HepG2 (cell line): ENCODE data around the gene PRKAG3. TPM values are rescaled to one million over a fixed set of nuclear protein-coding genes. Genes with fewer than 3 reads are reported as not detected.

ENCODE experiments used
- ATF1 ChIP-seq: IDR thresholded peaks from 2 replicates; pipeline ENCODE4 v1.6.1; 2016; ENCODE audit warnings: mild to moderate bottlenecking, control low read depth
- EP300 ChIP-seq, 3 experiments: sonication (generic) in 1 of 3; formaldehyde crosslinking in 1 of 3; IDR thresholded peaks; 2 replicates each; pipeline versions ENCODE4 v1.5.1 to v1.6.1; 2011 to 2020; ENCODE audit warnings: low read depth in 2 of 3, low read length in 2 of 3, borderline replicate concordance in 1 of 3, improper control_type of control experiment in 1 of 3, mild to moderate bottlenecking in 1 of 3, missing genetic modification reagents in 1 of 3, moderate library complexity in 1 of 3
- KMT2B ChIP-seq: IDR thresholded peaks from 2 replicates; pipeline ENCODE4 v1.6.1; 2016; ENCODE audit warnings: missing genetic modification reagents, missing compliant biosample characterization
- SRY ChIP-seq: sonication (generic); formaldehyde crosslinking; IDR thresholded peaks from 2 replicates; pipeline ENCODE4 v1.8.0; 2022; ENCODE audit warnings: mild to moderate bottlenecking, missing genetic modification reagents
- SUZ12 ChIP-seq: fragments of 150-350 bp; IDR thresholded peaks from 2 replicates; pipeline ENCODE4 v1.6.1; 2014; ENCODE audit warnings: low read depth, low read length
- ZBTB20 ChIP-seq: sonication (generic); formaldehyde crosslinking; IDR thresholded peaks from 2 replicates; pipeline ENCODE4 v1.8.1; 2023; ENCODE audit warnings: missing genetic modification reagents, low read depth, mild to moderate bottlenecking, borderline replicate concordance
- ZFY ChIP-seq: sonication (generic); formaldehyde crosslinking; IDR thresholded peaks from 2 replicates; pipeline ENCODE4 v1.4.0; 2020; ENCODE audit warnings: missing genetic modification reagents
- ZNF138 ChIP-seq: sonication (generic); formaldehyde crosslinking; IDR thresholded peaks from 2 replicates; pipeline ENCODE4 v1.5.0; 2020; ENCODE audit warnings: mild to moderate bottlenecking, low read depth, missing genetic modification reagents
- ZNF292 ChIP-seq: sonication (generic); formaldehyde crosslinking; IDR thresholded peaks from 2 replicates; pipeline ENCODE4 v1.8.1; 2022; ENCODE audit warnings: mild to moderate bottlenecking, low read depth, missing genetic modification reagents, borderline replicate concordance
- ZNF30 ChIP-seq: sonication (generic); formaldehyde crosslinking; IDR thresholded peaks from 2 replicates; pipeline ENCODE4 v1.5.0; 2020; ENCODE audit warnings: mild to moderate bottlenecking, missing genetic modification reagents
- ZNF468 ChIP-seq: sonication (generic); formaldehyde crosslinking; IDR thresholded peaks from 2 replicates; pipeline ENCODE4 v1.8.0; 2022; ENCODE audit warnings: mild to moderate bottlenecking, moderate library complexity, missing genetic modification reagents
- polyA plus RNA-seq, 8 experiments: library from polyadenylated mRNA; depleted of rRNA in 3 of 8; stranded (reverse) in 7 of 8; unstranded in 1 of 8; fragments of >200 nt; fragmentation: Illumina TruSeq in 4 of 8; extraction: Trizol in 4 of 8; gene quantifications; 2 replicates each; pipeline versions ENCODE4 v1.2.1 to v1.2.3, GENCODE V29; 2011 to 2016; ENCODE audit warnings: low read depth in 4 of 8, missing spikeins in 1 of 8, mixed read lengths in 1 of 8; ENCODE audit not compliant: insufficient read depth in 1 of 8
- total RNA-seq, 5 experiments: library from RNA; depleted of rRNA; stranded (reverse); fragments of >200 nt; fragmentation: Illumina TruSeq; extraction: Trizol; gene quantifications; 2 replicates each; pipeline ENCODE4 v1.2.3, GENCODE V29; 2016; ENCODE audit warnings: low read depth in 1 of 5
- TF ChIP-seq, protein P1 (sequence below): sonication (generic); formaldehyde crosslinking; IDR thresholded peaks from 2 replicates; pipeline ENCODE4 v1.4.0; 2020; ENCODE audit warnings: missing genetic modification reagents
- TF ChIP-seq, protein P2 (sequence below): sonication (generic); IDR thresholded peaks from 2 replicates; pipeline ENCODE4 v1.6.1; 2016; ENCODE audit warnings: low read depth, borderline replicate concordance
- TF ChIP-seq, protein P3 (sequence below): sonication (generic); formaldehyde crosslinking; conservative IDR thresholded peaks from 2 replicates; pipeline ENCODE4 v1.8.1; 2023; ENCODE audit warnings: missing genetic modification reagents
- TF ChIP-seq, protein P4 (sequence below): sonication (generic); formaldehyde crosslinking; IDR thresholded peaks from 2 replicates; pipeline ENCODE4 v1.5.0; 2020; ENCODE audit warnings: missing genetic modification reagents
- TF ChIP-seq, protein P5 (sequence below): sonication (generic); formaldehyde crosslinking; IDR thresholded peaks from 2 replicates; pipeline ENCODE4 v1.5.0; 2020; ENCODE audit warnings: missing genetic modification reagents
- TF ChIP-seq, protein P6 (sequence below): sonication (generic); formaldehyde crosslinking; IDR thresholded peaks from 2 replicates; pipeline ENCODE4 v1.4.0; 2020; ENCODE audit warnings: missing genetic modification reagents, mild to moderate bottlenecking, borderline replicate concordance

The PRKAG3 gene
- total and polyA plus RNA-seq, 2 of the 13 experiments (the other 11 are each of a cell fraction or from before 2014, with no cell fraction given) = not detected

DNA sequence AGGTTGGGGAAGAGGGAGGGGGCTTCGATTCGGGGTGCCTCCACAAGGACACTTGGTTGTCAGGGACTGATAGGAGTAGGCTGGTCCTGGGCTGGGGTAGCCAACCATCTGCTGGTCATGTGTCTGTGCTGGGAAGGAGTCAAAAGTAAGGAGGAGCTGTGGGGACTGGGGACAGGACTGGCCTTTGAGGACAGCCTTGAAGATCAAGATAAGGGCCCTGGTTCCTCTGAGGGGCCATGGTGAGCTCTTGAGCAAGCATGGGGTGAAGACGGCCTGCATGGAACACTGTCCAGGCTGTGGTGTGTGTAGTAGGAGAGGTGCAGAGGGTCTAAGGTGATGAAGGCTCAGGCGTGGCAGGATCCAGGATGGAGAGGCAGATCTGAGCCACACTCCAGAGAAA, 47.9 kb downstream of the PRKAG3 start (continued):
- TF ChIP-seq EP300 (IDR thresholded peaks at IDR 0.05; ENCODE audit: low read depth in 2 of 2, low read length in 2 of 2) = no peak
- TF ChIP-seq EP300 (CRISPR knock-in tag; IDR thresholded peaks at IDR 0.05; ENCODE audit: borderline replicate concordance) = no peak
- TF ChIP-seq, protein P1, sequence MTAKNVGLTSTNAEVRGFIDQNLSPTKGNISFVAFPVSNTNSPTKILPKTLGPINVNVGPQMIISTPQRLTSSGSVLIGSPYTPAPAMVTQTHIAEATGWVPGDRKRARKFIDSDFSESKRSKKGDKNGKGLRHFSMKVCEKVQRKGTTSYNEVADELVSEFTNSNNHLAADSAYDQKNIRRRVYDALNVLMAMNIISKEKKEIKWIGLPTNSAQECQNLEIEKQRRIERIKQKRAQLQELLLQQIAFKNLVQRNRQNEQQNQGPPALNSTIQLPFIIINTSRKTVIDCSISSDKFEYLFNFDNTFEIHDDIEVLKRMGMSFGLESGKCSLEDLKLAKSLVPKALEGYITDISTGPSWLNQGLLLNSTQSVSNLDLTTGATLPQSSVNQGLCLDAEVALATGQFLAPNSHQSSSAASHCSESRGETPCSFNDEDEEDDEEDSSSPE = no peak
- 0 out of 2 replicates have a peak, but pooled peaks have one; percentile 26 for TF ChIP-seq ZFY (CRISPR knock-in tag)
- TF ChIP-seq, protein P2, sequence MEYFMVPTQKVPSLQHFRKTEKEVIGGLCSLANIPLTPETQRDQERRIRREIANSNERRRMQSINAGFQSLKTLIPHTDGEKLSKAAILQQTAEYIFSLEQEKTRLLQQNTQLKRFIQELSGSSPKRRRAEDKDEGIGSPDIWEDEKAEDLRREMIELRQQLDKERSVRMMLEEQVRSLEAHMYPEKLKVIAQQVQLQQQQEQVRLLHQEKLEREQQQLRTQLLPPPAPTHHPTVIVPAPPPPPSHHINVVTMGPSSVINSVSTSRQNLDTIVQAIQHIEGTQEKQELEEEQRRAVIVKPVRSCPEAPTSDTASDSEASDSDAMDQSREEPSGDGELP = no peak
- TF ChIP-seq ZNF138 (CRISPR knock-in tag) = no peak
- TF ChIP-seq, protein P3, sequence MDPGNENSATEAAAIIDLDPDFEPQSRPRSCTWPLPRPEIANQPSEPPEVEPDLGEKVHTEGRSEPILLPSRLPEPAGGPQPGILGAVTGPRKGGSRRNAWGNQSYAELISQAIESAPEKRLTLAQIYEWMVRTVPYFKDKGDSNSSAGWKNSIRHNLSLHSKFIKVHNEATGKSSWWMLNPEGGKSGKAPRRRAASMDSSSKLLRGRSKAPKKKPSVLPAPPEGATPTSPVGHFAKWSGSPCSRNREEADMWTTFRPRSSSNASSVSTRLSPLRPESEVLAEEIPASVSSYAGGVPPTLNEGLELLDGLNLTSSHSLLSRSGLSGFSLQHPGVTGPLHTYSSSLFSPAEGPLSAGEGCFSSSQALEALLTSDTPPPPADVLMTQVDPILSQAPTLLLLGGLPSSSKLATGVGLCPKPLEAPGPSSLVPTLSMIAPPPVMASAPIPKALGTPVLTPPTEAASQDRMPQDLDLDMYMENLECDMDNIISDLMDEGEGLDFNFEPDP (CRISPR knock-in tag) = 0 out of 2 replicates have a peak, but pooled peaks have one; percentile 11
- TF ChIP-seq, protein P4, sequence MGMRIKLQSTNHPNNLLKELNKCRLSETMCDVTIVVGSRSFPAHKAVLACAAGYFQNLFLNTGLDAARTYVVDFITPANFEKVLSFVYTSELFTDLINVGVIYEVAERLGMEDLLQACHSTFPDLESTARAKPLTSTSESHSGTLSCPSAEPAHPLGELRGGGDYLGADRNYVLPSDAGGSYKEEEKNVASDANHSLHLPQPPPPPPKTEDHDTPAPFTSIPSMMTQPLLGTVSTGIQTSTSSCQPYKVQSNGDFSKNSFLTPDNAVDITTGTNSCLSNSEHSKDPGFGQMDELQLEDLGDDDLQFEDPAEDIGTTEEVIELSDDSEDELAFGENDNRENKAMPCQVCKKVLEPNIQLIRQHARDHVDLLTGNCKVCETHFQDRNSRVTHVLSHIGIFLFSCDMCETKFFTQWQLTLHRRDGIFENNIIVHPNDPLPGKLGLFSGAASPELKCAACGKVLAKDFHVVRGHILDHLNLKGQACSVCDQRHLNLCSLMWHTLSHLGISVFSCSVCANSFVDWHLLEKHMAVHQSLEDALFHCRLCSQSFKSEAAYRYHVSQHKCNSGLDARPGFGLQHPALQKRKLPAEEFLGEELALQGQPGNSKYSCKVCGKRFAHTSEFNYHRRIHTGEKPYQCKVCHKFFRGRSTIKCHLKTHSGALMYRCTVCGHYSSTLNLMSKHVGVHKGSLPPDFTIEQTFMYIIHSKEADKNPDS (CRISPR knock-in tag) = no peak
- no peak for TF ChIP-seq ZNF468
- no peak for TF ChIP-seq ZNF292 (CRISPR knock-in tag)
- TF ChIP-seq KMT2B (CRISPR knock-in tag) = no peak
- TF ChIP-seq, protein P5, sequence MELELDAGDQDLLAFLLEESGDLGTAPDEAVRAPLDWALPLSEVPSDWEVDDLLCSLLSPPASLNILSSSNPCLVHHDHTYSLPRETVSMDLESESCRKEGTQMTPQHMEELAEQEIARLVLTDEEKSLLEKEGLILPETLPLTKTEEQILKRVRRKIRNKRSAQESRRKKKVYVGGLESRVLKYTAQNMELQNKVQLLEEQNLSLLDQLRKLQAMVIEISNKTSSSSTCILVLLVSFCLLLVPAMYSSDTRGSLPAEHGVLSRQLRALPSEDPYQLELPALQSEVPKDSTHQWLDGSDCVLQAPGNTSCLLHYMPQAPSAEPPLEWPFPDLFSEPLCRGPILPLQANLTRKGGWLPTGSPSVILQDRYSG (CRISPR knock-in tag) = no peak
- 0 out of 2 replicates have a peak, but pooled peaks have one; percentile 35 for TF ChIP-seq ZBTB20 (CRISPR knock-in tag)
- no peak for TF ChIP-seq ZNF30 (CRISPR knock-in tag)
- no peak for TF ChIP-seq SUZ12
- no peak for TF ChIP-seq ATF1 (CRISPR knock-in tag)
- TF ChIP-seq, protein P6, sequence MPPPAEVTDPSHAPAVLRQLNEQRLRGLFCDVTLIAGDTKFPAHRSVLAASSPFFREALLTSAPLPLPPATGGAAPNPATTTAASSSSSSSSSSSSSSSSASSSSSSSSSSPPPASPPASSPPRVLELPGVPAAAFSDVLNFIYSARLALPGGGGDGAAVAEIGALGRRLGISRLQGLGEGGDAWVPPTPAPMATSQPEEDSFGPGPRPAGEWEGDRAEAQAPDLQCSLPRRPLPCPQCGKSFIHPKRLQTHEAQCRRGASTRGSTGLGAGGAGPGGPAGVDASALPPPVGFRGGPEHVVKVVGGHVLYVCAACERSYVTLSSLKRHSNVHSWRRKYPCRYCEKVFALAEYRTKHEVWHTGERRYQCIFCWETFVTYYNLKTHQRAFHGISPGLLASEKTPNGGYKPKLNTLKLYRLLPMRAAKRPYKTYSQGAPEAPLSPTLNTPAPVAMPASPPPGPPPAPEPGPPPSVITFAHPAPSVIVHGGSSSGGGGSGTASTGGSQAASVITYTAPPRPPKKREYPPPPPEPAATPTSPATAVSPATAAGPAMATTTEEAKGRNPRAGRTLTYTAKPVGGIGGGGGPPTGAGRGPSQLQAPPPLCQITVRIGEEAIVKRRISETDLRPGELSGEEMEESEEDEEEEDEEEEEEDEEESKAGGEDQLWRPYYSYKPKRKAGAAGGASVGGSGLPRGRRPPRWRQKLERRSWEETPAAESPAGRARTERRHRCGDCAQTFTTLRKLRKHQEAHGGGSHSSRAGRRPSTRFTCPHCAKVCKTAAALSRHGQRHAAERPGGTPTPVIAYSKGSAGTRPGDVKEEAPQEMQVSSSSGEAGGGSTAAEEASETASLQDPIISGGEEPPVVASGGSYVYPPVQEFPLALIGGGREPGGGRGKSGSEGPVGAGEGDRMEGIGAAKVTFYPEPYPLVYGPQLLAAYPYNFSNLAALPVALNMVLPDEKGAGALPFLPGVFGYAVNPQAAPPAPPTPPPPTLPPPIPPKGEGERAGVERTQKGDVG (CRISPR knock-in tag) = no peak
- 0 out of 2 replicates have a peak, but pooled peaks have one; percentile 40 for TF ChIP-seq SRY (CRISPR knock-in tag)
